CD4-positive, alpha-beta T cell treated with Interleukin-2 at 100 ng/mL for 4 hours (primary cell): ENCODE measurements around the gene PVALEF.
"Not testable (repeated sequence)": the region's sequence is repeated elsewhere in the genome, so short reads cannot be mapped to it uniquely, and the experiment has no call there.

Experiments
- DNase-seq: peaks from one replicate; pipeline ENCODE4 v3.0.0-alpha.2; 2020; ENCODE audit warnings: low spot score

PVALEF gene

DNA sequence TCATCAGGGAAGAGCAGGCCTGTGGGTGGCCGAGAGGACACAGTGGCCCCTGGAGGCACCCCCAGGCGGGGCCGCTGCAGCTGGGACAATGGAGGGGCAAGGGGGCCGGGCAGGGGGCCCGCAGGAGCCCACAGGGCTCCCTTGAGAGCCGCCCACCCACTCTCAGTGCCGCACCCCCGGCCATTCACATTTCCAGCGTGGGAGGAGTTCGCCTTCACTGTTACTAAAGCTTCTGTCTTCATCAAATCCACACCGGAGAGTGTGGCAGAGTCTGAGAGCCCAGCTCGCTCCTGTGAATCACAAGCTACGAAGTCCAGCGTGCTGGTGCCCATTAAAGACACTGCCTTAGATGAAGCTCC, 20.9 kb upstream of the PVALEF start:
- DNase-seq: no peak

DNA sequence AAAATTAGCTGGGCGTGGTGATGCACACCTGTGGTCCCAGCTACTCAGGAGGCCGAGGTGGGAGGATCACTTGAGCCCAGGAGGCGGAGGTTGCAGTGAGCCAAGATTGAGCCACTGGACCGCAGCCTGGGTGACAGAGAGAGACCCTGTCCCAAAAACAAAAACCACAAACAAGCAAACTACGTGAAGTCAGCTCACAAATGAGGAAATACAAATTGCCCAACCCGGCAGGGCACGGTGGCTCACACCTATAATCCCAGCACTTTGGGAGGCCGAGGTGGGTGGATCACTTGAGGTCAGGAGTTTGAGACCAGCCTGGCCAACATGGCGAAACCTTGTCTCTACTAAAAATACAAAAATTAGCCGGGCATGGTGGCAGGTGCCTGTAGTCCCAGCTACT, 19.1 kb upstream of the PVALEF start:
- not testable (repeated sequence) for DNase-seq

DNA sequence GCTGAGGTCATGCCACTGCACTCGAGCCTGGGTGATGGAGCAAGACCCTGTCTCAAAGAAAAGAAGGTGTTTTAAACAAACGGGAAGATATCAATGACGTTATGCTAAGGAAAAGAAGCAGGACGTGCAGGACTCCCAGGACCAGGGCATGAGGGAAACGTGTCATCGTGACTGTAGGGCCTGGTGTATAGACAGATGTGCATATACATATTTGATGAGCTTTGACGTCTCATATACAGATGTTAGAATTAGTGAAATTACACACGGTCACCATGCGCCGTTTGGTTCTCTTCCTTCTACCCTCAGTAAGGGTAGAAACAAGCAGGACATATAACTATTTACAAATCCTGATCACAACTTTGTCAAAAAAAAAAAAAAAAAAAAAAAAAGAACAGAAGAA, 17.6 kb upstream of the PVALEF start:
- DNase-seq: no peak

DNA sequence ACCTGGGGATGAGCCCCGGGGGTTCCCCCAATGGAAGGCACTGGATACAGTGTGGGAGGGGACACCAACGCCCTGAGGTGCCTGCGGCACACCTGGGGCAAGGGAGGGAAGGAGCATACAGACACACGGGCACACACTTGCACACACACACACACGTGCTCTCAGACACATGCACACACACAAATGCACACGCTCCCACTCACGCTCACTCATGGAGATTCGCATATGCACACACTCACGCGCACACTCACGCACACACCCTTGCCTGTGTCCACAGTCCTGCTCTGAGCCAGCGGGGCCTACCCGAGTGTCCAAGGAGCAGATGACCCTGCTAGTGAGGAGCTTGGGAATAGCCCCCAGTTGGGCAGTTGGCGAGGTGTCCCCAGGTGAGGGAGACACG, 16.7 kb upstream of the PVALEF start:
- no peak for DNase-seq

DNA sequence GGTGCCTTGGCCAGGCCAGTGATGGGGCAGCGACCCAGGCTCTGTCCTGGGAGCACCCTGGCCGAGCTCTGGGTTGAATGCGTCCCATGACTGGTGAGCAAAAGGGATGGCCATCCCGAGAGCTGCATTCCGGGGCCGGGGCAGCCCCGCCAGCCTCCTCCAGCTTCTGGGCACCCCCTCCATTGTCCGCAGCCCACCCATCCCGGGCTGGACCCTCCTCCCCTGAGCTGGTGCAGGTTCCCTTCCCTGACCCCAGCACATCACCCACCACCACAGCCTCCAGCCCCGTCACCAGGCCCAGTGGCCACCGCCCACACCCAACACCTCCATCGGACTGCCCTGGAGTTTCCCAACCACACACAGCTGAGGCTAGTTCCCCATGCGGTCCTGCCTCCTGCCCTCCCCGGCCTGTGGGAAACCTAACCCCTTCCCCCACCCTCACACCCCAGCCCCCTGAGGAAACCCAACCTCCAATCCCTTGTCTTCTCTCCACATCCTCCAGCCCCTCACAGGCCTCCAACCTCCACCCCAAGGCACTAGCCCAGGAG, 16.2 kb upstream of the PVALEF start:
- DNase-seq: no peak

DNA sequence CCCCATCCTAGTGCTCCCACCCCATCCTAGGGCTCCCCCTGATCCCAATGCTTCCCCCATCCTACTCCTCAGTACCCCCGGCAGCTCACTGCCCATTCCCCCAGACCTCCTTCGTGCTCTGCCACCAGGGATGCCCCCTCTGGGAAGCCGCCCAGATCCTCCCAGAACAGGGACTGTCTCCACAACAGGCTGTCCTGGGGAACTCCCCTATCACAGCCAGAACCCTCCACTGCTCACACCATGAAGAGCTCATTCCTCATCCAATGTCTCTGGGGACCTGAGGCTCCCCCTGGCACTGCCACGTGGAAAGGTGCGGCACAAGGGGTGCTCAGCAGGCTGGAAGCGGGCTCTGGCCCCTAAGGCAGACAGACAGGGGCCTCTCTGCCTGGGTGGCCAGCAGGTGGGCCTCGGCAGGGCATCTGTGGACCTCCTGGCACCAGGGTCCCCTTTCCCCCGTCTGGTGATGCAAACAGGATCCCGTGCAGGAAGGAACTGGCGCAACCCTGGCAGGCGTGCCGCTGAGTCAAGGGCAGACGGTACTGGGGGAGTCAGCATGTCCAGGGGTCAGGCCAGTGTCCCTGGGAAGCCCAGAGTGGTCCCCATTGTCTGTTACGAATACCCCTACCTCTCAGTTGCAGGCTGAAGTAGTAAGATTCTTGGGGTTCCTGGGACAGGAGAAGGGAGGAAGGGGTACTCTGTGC, 14.8 kb upstream of the PVALEF start:
- DNase-seq: no peak

DNA sequence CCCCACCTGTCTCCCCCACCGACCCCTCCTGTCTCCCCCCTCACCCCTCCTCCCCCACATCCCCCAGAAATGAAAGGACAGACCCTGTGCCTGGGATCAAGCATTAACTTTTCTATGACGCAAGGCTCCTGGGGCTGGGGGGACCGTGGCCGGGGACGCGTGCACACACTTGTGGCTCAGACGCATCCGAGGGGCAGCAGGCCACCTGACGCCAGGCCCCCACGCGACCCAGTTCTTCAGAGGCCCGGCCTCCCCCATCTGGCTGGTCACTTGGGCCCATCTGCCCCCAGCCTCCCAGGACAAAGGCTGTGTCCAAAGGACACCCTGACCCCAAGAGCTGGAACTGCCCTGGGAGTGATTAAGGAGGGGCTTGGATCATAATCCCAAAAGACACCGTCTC, 14.0 kb upstream of the PVALEF start:
- DNase-seq: no peak

DNA sequence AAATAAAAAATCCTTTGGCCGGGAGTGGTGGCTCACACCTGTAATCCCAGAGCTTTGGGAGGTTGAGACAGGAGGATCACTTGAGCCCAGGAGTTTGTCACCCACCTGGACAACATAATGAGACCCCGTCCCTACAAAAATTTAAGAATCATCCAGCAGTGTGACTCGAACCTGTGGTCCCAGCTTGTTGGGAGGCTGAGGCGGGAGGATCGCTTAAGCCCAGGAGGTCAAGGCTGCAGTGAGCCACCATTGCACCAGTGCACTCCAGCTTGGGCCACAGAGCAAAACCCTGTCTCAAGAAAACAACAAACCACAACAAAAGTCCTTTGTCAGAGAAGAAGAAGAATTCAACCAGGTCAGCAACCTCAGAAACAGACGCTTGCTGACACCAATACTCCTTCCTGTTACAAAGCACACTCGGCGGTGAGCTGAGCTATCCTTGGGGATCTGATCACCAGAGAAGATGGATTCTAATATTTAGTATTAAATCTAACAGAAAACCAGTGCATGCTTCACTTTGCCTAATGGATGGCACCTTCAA, 12.9 kb upstream of the PVALEF start:
- DNase-seq: no peak

DNA sequence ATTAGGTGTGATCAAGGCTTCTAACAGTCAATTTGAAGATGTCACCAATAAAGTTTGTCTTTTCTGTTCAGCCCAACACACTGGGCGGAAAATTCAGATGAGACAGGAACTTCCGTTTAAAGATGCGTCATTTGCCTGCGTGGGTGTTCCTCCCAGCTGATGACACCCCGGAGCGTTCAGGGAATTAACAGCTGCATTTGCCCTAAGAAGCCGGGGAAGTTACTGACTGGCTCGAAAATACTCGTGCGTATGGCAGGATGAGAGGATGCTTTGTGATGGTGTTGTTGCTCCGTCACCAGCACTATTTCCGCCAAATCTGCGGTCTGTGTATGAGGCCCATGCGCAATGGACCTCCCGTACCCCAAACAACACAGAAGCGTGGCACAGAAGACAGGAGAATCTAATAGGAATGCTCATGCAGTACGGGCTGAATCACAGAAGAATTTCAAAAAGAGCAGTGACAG, 11.9 kb upstream of the PVALEF start:
- peak; percentile 18 for DNase-seq

DNA sequence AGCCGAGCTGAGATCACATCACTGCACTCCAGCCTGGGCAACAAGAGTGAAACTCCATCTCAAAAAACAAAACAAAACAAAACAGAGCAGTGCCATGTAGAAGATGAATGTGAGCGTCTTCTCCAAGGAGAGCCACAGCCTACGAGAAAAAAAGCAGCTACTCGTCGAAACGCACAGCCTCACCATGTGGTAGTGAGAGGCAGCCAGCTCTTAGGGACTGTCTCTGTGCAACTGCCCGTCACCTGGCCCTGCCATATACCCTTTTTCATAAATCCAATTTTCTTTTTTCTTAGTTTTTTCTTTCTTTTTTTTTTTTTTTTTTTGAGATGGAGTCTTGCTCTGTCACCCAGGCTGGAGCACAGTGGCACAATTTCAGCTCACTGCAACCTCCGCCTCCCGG, 11.3 kb upstream of the PVALEF start:
- not testable (repeated sequence) for DNase-seq

DNA sequence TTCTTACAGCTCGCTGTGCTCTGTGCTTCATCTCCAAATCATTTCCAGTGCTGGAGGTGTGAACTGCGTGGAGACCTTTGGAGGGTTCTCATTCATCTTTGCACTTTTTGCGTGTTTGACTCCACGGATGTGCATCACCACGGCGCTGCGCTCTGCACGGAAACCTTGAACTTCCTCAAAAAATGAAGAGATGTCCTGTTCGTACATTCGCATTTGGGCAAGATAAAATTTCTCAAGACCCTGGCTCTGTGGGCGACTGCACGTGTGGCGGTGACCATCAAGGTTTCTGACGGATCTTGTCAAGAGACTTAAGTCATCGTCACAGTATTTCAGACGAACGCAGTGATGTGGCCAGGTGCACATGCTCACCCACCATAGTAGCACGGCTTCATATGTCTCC, 10.3 kb upstream of the PVALEF start:
- DNase-seq: no peak

DNA sequence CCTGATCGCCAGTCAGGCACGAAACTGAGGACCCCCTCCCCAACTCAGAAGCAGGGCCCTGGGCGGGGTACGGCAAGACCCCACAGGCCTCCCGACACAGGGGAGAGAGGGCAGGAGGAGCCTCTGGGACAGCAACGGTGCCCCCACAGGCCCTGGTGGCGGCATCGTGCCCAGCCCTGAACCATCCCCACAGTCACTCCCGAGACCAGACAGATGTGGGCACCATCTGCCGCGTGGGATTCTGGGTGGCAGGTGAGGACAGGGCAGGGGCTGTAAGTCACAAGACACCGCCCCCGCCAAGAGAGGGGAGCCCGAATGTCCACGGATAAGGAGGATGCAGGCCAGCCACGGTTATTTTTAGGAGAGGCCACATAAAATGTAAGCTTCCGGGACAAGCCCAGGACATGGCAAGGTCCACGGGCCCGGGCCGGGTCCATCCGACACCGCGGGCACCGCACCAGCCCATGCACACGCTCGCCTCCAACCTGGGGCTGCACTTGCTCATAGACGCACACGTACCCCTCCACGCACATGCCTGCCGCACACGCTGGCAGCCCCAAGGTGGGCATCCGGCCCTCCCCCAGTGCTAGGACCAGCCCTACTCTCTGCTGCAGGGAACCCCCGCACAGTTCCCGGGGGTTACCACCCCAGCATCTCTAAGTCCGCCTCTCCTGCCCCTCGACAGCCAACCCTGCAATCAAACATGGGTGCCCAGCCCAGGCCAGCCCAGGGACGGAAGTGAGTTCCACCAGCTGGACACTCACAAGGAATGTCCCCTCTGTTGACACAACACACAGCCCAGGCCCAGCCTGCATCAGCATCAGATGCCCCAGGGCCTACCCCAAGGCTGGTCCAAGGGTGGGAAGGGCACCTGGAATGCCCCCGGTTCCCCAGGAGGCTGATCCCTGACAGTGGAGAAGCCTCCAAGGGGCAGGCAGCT, 8.2 kb upstream of the PVALEF start:
- no peak for DNase-seq

DNA sequence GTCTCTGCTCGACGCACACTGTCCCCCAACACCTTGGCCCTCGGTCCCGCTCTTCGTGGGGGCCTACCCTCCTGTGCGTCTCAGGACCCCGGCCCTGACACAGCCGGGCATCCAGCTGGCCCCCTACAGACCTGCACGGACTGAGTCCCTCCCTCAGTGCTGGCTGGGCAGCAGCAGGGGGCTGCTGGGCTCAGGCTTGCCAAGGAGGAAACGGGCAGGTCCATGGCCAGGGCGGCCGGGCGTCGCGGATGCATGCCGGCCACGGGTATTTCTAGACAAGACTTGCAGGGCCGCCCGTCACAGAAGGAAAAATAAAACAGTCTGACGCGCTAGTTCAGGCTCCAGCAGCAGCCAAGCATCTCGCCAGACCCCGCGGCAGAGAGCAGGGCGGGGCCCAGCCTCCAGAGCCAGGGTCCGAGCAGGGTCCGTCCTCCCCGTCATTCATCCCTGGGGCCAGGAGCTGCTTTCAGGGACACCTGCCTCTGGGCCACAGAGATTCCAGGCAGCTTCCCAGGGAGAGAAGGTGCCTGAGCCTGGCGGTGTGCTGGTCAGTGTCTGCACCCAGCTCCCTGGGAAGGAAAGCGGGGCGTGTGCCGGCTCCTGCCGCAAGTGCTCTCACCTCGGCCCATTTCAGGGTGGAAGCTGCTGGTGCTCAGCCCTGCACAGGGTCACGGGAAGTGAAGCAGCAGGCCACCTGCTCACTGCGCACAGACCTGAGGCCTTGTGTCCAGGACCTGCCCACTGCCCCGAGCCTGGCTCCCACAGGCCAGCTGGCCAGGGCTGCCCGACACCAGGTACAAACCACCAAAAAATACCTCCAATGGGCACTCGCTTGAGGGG, 7.2 kb upstream of the PVALEF start:
- no peak for DNase-seq

DNA sequence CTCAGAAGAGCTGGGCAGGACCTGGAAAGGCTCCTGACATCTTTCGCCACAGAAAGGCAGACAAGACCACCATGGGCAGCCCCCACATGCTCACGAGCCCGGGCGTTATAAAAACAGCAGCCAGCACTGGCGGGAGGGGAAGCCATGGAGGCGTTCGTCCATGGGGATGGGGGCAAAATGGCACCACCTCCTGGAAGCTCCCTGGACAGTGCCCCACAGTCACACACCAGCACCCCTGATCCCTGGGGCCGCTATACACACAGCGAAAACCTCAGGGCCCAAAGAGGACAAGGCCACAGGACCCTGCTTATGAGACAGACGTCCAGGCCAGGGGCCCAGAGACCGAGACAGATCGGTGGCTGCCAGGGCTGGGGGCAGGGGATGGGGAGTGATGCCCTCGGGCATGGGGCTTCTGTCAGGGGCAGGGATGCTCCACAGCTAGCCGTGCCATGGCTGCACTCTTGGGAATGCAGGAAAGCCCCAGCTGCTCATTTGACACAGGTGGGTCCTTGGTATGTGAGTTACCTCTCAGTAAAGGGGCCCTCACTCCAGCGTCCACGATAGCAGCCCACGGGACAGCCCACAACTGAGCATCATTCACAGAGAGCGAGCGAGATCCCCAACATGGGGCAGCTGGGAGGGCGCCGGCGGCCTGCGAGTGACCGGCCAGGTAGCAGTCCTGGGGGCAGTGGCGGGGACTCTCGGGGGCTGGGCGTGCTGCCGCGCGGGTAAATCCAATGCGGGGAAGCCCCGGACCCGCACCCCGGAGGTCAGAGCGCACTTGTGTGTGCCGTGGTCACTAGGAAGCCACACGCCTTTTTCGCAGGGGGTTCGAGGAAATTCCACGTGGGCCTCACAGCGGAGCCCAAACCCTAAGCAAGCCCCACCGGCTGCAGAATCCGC, 6.4 kb upstream of the PVALEF start:
- no peak for DNase-seq

DNA sequence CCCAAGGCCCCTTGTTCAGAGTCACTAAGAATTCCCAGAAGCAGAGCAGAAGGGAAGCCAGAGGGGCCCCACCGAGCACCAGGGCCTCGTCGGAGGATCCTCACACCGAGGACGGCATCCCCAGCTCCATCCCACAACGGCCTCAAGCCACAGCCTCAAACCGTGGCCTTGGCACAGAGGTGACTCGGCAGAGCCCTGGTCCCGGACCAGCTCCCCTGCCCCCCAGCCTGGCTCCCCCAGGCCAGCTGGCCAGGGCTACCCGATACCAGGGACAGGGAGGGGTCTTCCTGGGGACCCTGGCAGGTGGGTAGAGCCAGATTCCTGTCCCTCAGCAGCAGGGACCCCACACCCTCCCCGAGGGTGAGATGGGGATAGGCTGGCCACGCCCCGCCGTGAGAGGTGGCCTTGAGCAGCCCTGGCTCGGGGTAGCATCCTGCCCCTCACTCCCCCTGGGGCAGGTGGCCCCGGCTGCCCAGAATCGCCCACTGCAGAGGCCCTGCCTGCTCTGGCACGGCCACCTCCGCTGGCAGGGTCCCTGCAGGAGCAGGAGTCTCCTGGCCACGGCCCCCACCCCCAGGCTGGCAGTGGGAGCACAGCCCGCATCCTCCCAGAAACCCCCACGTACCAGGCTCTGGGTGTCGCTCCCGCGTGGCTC, 5.6 kb upstream of the PVALEF start:
- DNase-seq: no peak

DNA sequence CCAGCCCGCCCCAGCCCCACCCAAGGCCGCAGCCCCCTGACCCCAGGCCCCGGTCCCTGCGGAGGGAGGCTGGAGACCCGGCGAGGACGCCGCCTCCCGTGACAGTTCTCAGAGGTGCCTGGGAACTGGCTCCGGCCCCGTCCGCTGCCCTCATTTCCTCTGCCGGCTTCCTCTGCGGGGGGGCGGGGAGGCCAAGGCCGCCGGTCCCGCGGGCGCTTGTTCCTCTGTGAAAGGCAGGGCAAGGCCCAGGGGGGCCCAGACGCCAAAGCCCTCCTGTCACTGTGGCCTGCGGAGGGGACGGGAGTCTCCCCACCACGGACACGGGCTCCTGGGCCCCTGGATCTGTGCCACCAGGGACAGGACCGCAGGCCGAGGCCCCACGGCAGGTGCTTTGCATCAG, 5.0 kb upstream of the PVALEF start:
- DNase-seq: no peak

DNA sequence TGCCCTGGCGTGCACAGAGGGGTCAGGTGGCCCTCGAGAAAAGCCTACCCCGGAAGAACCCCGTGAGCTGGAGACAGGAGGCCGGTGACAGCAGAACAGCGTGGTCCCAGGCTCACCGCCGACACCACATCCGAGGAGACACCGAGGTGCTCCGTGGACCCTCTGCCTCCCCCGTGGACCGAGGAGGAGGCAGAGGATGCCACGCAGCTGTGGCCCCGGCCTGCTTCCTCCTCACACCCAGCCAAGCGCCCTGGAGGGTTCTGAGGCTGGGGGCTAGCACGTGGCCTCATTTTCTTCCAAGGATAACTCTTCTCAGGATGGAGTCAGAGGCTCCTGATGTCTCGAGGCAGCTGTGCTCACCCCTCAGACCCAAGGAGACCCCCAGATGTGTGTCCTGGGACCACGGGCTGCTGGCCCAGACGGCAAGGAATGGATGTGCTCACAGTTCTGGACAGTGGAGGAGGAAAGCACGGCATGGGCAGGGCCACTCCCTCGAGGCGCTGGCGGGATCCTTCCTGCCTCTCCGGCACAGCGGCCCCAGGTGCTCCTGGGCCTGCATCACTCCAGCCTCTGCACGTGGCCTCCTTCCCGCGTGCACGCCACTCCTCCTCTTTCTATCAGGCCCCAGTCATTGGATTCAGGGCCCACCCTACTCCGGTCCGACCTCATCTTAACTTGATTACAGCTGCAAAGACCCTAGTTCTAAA, 4.4 kb upstream of the PVALEF start:
- no peak for DNase-seq

DNA sequence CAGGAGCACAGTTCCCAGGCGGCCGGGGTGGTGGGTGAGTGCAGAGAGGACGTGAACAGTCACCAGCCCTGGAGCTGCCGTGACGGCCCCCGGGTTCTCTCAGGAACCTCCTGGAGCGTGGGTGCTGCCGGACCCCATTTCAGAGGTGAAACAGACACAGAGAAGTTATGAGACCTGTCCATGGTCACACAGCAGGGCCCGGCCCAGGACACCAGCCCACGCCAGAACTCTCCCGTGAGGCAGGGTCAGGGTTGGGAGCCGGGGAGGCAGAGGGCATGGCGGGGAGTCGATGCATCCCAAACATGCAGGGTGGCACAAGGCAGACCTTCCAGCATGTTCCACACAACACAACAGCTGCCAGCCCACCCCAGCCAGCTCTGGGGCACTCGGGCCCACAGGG, 3.8 kb upstream of the PVALEF start:
- DNase-seq: no peak

DNA sequence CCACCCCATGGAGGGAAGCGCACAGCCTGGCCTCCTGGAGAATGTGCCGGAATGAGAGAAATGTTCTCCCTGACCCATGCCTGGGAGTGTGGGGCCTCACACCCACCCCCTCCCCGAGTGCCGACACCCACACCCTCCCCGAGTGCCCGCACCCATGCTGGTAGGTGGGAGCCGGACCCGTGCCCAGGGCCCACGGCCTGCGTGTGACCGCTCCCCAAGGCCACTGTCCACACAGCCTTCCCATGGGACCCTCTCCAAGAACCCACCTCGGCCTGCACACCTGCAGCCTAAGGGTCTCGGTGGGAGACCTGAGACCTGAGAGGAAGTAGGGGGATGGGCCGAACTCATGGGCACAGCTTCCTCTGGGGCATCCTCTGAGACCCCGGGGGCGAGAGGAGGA, 3.3 kb upstream of the PVALEF start:
- no peak for DNase-seq

DNA sequence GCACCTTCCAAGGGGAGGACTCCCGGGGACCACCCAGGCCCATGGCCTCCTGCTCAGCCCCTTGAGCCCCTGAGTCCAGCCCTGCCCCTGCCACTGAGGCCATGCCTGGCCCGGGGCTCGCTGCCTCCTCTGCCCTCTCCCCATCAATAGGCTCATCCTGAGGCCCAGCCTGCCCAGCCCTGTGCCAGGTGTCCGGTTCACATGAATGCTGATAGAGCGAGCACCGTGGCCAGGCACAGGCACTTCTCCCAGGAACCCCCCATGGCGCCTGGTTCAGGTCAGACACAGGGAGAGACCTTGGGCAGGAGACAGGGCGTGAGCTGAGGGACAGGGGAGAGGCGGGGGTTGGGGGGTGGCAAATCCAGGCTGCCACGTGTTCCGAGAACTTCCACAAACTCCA, 2.8 kb upstream of the PVALEF start:
- no peak for DNase-seq
